GM19239 (cell line): Measurements from ENCODE around the gene TIMM23.
"Not testable (repeated sequence)": the region's sequence is repeated elsewhere in the genome, so short reads cannot be mapped to it uniquely, and the experiment has no call there.

Source experiments
- DNase-seq: peaks from one replicate; pipeline ENCODE4 v3.0.0; 2011; ENCODE audit warnings: low spot score; ENCODE audit not compliant: insufficient read length
- FAIRE-seq: peaks from 2 replicates; lab custom pipeline; 2011; peaks lifted over from hg19 to GRCh38; lab: Jason Lieb, UNC

The TIMM23 gene

DNA sequence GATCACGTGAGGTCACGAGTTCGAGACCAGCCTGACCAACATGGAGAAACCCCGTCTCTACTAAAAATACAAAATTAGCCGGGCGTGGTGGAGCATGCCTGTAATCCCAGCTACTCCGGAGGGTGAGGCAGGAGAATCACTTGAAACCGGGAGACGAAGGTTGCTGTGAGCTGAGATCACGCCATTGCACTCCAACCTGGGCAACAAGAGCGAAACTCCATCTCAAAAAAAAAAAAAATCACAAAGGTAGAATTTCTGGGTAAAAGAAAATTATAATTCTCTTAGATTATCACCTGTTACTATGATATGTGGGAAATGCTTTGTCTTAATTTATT, 77.2 kb downstream of the TIMM23 start:
- not testable (repeated sequence) for FAIRE-seq, DNase-seq

DNA sequence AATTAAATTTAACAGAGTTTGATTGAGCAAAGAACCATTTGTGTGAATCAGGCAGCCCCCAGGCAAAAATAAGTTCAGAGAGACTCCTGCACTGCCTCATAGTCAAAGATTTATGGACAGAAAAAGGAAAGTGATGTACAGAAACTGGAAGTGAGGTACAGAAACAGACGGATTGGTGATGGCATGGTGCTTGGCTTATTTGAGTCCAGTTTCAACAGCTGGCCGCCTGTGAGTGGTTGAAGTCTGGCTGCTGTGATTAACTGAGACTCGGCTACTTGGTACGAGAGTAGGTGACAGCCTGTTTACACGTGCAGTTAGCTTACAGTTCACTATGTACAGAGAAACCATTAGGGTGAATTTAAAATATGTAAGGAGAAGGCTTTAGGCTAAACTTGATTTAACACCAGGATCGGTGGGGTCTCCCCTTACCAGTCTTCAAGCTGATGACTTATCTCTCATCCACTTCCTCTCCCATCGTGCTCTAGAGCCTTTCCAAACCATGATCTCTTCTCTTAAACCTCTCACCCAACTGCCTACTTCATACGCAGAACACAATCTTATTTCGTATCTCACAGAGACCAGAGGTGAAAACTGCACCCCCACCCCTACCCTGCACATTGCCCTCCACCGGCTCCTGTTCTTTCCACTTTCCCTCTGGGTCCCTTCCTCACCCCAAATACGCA, 78.8 kb downstream of the TIMM23 start:
- FAIRE-seq = no peak
- DNase-seq = no peak

DNA sequence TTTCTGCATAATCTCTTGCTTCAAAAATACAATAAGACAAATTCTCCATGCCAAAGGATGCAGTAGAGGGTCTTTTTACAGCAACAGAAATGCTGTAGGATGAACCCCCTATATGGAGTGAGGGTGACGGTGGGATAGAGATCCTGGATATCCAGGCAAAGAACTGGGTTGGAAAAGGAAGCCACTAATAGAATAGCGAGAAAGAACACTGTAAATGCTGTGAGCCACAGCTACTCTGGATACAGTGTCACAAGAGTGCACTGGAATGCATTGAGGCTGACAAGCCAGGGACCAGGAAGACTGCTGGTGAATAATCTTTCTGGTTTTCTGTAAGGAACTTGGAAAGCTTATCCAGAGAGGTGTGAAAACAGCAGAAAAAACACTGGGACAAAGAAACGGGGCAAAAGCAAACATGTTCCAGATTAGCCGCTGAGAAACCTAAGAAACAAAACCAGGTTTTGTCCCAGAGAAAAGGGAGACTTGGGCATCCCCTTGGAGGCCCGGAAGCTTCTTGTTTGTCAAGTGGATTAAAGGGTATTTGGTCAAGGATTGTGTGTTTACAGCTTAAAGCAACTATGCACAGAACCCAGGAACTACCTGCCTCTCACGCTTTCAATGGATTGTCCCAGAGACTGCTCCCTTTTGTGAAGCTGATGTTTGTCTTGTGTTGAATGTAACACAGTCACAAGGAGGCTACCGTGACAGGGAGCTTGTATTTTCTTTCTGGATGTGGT, 79.9 kb downstream of the TIMM23 start:
- FAIRE-seq (no peak), DNase-seq (no peak)

DNA sequence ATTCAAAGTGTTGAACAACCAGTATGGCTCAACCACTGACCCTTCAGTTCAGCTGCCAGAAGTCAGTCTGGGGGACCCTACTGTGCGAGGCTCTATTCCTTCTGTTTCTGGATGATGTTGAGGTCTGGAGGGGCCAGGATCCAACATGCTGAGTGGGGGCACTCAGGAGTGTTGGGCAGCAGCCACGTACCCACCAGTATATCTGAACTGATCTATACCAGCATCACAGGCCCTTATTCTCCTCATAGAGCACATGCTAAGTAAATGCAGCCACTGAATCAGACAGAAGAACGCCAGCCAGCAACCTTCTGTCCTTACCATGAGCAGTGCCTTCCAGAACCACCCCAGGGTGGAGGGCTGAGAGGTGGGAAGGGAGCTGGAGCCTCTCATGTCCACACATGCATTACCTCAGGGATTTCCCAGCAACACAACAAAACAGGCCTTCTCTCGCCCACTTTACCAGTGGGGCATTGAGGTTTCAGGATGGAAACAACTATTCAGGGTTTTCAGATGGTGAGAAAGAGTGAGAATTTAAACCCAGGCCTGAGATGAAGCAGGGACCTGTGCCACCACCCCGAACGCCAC, 80.6 kb downstream of the TIMM23 start:
- FAIRE-seq = no peak
- no peak for DNase-seq
